ENCODE results near the gene CLPSL2. TPM values are rescaled to one million over a fixed set of nuclear protein-coding genes. Genes with fewer than 3 reads are reported as not detected.

The CLPSL2 gene
- total RNA-seq, 1 experiment from 2014 or later, result 1.7 TPM

DNA sequence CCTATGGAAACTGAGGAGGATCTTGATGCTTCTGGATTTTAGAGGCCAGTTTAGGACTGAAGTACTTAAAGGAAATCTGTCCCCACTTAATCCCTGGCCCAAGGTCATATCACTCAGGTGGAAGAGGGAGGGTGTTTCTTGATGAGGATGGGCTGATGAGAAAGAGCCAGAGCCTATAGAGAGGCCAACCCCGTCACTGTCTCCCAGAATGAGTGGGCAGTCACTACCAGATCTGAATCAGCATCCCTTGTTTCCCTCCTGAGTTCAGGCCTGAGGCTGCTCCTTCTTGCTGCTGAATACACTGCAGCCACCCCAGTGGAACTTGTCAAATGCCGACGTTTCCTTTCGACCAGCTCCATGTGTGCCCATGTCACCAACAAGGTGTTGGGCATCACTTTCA lies 24.8 kb upstream of the CLPSL2 start:
- no peaks in the 10 kb centered on the region for H4K20me1 ChIP-seq (ENCODE audit: insufficient read depth)
- H2AFZ ChIP-seq (ENCODE audit: low read depth, low read length, poor library complexity, severe bottlenecking), result no peak overlapping the region
- DNase-seq (ENCODE audit: low read depth, low spot score) (no peak), ATAC-seq (no peak)
- no peak overlapping the region for H3K27ac ChIP-seq (ENCODE audit: low read depth, low read length)
- ChIA-PET RAD21 (ENCODE audit: low non-redundant PET in 1 of 2, low total read pairs in 2 of 2, uncharacterized antibody in 2 of 2, unreplicated experiment in 2 of 2) (no interaction called here), CTCF (interaction anchor here (0.7 kb wide), 1 partner anchor 11 kb away, joined by 3 read pairs; no protein-coding TSS in a partner anchor), POLR2A (no interaction called here)
- no peaks in the 10 kb centered on the region for H3K79me2 ChIP-seq (ENCODE audit: insufficient read depth, low read length)
- no peaks in the 10 kb centered on the region for H3K36me3 ChIP-seq (ENCODE audit: control insufficient read depth in 1 of 2, insufficient read depth in 2 of 2, low read length in 2 of 2)
- intact Hi-C loops (cut with micrococcal nuclease), result no loop called here
- H3K9ac ChIP-seq (ENCODE audit: low read length), result no peak overlapping the region
- TF ChIP-seq, protein P1, sequence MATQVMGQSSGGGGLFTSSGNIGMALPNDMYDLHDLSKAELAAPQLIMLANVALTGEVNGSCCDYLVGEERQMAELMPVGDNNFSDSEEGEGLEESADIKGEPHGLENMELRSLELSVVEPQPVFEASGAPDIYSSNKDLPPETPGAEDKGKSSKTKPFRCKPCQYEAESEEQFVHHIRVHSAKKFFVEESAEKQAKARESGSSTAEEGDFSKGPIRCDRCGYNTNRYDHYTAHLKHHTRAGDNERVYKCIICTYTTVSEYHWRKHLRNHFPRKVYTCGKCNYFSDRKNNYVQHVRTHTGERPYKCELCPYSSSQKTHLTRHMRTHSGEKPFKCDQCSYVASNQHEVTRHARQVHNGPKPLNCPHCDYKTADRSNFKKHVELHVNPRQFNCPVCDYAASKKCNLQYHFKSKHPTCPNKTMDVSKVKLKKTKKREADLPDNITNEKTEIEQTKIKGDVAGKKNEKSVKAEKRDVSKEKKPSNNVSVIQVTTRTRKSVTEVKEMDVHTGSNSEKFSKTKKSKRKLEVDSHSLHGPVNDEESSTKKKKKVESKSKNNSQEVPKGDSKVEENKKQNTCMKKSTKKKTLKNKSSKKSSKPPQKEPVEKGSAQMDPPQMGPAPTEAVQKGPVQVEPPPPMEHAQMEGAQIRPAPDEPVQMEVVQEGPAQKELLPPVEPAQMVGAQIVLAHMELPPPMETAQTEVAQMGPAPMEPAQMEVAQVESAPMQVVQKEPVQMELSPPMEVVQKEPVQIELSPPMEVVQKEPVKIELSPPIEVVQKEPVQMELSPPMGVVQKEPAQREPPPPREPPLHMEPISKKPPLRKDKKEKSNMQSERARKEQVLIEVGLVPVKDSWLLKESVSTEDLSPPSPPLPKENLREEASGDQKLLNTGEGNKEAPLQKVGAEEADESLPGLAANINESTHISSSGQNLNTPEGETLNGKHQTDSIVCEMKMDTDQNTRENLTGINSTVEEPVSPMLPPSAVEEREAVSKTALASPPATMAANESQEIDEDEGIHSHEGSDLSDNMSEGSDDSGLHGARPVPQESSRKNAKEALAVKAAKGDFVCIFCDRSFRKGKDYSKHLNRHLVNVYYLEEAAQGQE (IDR thresholded peaks at IDR 0.05; ENCODE audit: low read depth), result no peak
- TF ChIP-seq, protein P2, sequence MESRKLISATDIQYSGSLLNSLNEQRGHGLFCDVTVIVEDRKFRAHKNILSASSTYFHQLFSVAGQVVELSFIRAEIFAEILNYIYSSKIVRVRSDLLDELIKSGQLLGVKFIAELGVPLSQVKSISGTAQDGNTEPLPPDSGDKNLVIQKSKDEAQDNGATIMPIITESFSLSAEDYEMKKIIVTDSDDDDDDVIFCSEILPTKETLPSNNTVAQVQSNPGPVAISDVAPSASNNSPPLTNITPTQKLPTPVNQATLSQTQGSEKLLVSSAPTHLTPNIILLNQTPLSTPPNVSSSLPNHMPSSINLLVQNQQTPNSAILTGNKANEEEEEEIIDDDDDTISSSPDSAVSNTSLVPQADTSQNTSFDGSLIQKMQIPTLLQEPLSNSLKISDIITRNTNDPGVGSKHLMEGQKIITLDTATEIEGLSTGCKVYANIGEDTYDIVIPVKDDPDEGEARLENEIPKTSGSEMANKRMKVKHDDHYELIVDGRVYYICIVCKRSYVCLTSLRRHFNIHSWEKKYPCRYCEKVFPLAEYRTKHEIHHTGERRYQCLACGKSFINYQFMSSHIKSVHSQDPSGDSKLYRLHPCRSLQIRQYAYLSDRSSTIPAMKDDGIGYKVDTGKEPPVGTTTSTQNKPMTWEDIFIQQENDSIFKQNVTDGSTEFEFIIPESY (IDR thresholded peaks at IDR 0.05; ENCODE audit: extremely low read depth, insufficient replicate concordance, low read length), result no peak
- TF ChIP-seq SIN3A (IDR thresholded peaks at IDR 0.05; ENCODE audit: low read depth) (no peak), TCF7L2 (IDR thresholded peaks at IDR 0.05; ENCODE audit: borderline replicate concordance, extremely low read depth, insufficient read depth, insufficient read length) (no peak), EZH2 (IDR thresholded peaks at IDR 0.05) (no peak), POLR2AphosphoS5 (IDR thresholded peaks at IDR 0.05; ENCODE audit: low read depth, low read length) (no peak), CBX3 (IDR thresholded peaks at IDR 0.05; ENCODE audit: low read depth) (no peak), ZNF274 (IDR thresholded peaks at IDR 0.05; ENCODE audit: low read depth, low read length) (no peak), RAD21 (IDR thresholded peaks at IDR 0.05; ENCODE audit: low read depth) (no peak), MAX (IDR thresholded peaks at IDR 0.05) (no peak), SRF (IDR thresholded peaks at IDR 0.05; ENCODE audit: low read depth) (no peak), ZFX (IDR thresholded peaks at IDR 0.05) (no peak), CEBPB (IDR thresholded peaks at IDR 0.05; ENCODE audit: low read depth) (no peak)
- H3K9me2 ChIP-seq (ENCODE audit: insufficient read depth), result no peaks in the 10 kb centered on the region
- 0 out of 4 replicates have a peak, but pooled peaks cover 0 to 3% of the 10 kb centered on the region in 2 experiments for H3K9me3 ChIP-seq (ENCODE audit: control insufficient read depth in 1 of 2, insufficient read depth in 1 of 2, low read depth in 1 of 2, low read length in 2 of 2)
- H3K27me3 ChIP-seq (ENCODE audit: insufficient read depth, low read length), result no peaks in the 10 kb centered on the region
- H3K4me3 ChIP-seq (replicated peaks in 1 of 2; ENCODE audit: low read depth in 1 of 2, low read length in 2 of 2), result no peak overlapping the region
- H3K4me1 ChIP-seq (ENCODE audit: control insufficient read depth in 1 of 2, insufficient read depth in 2 of 2, low read length in 2 of 2), result peaks cover 0 to 9% of the 10 kb centered on the region in 2 experiments; a peak in 1 of 4 replicates
- no peak overlapping the region for H3K4me2 ChIP-seq (ENCODE audit: low read length)
- BruUV-seq (replicated peaks), result no TSS peak
